ENCODE measurements around the gene CPLANE1.

DNA sequence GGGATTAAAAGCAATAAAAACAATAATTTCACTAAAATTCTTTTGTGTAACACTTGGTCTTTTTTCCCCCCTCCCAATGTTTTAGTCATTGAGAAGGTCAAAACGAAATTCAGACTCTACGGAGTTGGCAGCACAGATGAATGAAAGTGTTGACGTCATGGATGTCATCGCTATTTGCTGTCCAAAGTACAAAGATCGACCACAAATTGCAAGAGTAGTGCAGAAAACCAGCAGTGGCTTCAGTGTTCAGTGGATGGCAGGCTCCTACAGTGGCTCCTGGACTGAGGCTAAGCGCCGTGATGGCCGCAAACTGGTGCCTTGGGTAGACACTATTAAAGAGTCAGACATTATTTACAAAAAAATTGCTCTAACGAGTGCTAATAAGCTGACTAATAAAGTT, 184.7 kb downstream of the CPLANE1 start:
- TF ChIP-seq SP1 (IDR thresholded peaks at IDR 0.05; ENCODE audit: low read depth), result no peak
- TF ChIP-seq POLR2A (IDR thresholded peaks at IDR 0.05; ENCODE audit: borderline replicate concordance, extremely low read depth, insufficient read depth, insufficient read length), result no peak
- TF ChIP-seq, protein P1, sequence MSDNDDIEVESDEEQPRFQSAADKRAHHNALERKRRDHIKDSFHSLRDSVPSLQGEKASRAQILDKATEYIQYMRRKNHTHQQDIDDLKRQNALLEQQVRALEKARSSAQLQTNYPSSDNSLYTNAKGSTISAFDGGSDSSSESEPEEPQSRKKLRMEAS (IDR thresholded peaks at IDR 0.05), result no peak
- no peak for TF ChIP-seq EZH2 (IDR thresholded peaks at IDR 0.05)
- TF ChIP-seq, protein P2, sequence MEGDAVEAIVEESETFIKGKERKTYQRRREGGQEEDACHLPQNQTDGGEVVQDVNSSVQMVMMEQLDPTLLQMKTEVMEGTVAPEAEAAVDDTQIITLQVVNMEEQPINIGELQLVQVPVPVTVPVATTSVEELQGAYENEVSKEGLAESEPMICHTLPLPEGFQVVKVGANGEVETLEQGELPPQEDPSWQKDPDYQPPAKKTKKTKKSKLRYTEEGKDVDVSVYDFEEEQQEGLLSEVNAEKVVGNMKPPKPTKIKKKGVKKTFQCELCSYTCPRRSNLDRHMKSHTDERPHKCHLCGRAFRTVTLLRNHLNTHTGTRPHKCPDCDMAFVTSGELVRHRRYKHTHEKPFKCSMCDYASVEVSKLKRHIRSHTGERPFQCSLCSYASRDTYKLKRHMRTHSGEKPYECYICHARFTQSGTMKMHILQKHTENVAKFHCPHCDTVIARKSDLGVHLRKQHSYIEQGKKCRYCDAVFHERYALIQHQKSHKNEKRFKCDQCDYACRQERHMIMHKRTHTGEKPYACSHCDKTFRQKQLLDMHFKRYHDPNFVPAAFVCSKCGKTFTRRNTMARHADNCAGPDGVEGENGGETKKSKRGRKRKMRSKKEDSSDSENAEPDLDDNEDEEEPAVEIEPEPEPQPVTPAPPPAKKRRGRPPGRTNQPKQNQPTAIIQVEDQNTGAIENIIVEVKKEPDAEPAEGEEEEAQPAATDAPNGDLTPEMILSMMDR (IDR thresholded peaks at IDR 0.05 in 2 of 3, conservative IDR thresholded peaks at IDR 0.05 in 1 of 3; ENCODE audit: borderline replicate concordance in 1 of 3, insufficient read depth in 1 of 3, low read depth in 2 of 3, low read length in 2 of 3), result no peak
- TF ChIP-seq REST (IDR thresholded peaks at IDR 0.05; ENCODE audit: low read depth), result no peak
- TF ChIP-seq YY1 (IDR thresholded peaks at IDR 0.05; ENCODE audit: extremely low read depth, insufficient replicate concordance, low read depth, low read length), result no peak
- TF ChIP-seq ZBTB33 (IDR thresholded peaks at IDR 0.05; ENCODE audit: extremely low read depth, insufficient replicate concordance, low read length), result no peak
- no peak for TF ChIP-seq POLR2AphosphoS5 (IDR thresholded peaks at IDR 0.05; ENCODE audit: low read depth, low read length)
- no peak for TF ChIP-seq RAD21 (IDR thresholded peaks at IDR 0.05; ENCODE audit: low read depth)

Measured in HCT116 (cell line).